ENCODE results near the gene BCAS3.

DNA sequence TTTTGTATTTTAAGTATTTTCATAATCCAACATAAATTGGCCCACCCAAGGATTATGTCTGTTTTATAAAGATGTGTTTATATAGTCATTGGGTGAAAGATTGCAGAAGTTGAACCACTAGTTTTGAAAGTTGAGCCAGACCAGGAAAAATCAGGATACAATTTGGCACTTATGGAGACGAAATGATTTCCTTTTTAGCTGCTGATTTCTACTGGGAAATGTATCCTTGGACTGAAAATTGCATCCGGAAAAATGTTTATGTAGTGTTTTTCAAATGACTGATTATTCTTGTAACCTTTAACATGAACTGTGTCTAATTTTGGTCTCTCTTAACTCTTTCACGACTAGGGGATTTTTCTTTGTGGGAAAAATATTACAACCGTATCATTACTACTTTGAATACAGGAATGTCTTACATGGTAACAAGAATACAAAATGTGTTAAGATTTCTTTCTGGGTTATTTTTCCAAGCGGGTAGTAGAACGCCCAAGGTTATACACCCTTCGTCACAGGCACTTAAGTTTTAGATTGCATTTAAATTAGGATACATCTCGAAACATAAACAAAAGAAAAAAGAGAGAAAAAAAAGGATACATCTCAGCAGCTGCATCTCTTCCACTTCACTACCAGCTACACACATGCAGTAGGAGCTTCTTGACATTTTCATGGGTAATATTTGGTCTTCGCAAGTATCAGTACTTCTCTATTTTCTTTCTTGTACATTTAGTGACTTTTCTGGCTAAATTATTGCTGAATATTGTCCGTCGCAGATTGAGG is 449.0 kb downstream of the BCAS3 start:
- no peak for TF ChIP-seq GATA2 (IDR thresholded peaks at IDR 0.05; ENCODE audit: low read depth, low read length)
- no peak for TF ChIP-seq GATA3 (IDR thresholded peaks at IDR 0.05; ENCODE audit: low read depth, low read length)

Data from SH-SY5Y (cell line).